ENCODE measurements around the gene B3GNT9. TPM values are rescaled to one million over a fixed set of nuclear protein-coding genes. Genes with fewer than 3 reads are reported as not detected.

Gene B3GNT9
- total RNA-seq, 4 donors from 2014 or later = 1.5 to 69.1 (median 5.5) TPM

DNA sequence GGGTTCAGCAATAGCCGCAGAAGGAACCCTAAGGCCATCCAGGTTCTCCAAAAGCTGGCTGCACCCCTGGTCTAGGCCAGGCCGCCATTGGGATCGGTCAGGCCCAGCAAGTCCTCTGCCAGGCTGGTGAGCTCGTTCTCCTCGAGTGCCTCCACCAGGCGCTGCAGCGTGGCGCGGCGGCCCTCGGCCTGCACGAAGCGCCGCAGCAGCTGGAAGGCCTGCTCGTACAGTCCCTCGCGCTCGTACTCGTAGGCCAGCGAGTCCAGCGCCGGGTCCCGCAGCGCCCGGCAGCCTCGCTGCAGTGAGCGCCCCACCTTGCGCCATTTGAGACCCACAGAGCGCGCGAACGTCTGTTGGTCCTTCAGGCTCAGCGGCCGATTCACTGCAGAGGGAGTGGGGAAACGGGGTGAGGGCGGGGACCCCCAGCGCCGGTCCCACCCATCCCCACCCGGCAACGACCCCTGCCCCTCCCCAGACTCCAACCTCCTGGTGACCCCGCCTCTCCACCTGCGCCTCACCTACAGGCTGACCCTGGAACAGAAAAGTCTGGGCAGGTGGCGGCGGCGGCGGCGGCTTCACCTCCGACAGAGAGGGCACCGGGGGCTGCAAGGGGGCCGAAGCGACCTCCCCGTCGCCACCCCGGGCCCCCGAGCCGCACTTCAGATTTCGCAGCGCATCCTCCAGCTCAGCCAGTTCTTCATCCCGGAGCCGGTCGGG lies 3.9 kb upstream of the B3GNT9 start:
- no peak overlapping the region for H3K27ac ChIP-seq
- TF ChIP-seq, protein P1, sequence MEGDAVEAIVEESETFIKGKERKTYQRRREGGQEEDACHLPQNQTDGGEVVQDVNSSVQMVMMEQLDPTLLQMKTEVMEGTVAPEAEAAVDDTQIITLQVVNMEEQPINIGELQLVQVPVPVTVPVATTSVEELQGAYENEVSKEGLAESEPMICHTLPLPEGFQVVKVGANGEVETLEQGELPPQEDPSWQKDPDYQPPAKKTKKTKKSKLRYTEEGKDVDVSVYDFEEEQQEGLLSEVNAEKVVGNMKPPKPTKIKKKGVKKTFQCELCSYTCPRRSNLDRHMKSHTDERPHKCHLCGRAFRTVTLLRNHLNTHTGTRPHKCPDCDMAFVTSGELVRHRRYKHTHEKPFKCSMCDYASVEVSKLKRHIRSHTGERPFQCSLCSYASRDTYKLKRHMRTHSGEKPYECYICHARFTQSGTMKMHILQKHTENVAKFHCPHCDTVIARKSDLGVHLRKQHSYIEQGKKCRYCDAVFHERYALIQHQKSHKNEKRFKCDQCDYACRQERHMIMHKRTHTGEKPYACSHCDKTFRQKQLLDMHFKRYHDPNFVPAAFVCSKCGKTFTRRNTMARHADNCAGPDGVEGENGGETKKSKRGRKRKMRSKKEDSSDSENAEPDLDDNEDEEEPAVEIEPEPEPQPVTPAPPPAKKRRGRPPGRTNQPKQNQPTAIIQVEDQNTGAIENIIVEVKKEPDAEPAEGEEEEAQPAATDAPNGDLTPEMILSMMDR (IDR thresholded peaks at IDR 0.05) = no peak
- TF ChIP-seq EP300 (IDR thresholded peaks at IDR 0.05; ENCODE audit: low read depth) = no peak
- TF ChIP-seq POLR2AphosphoS5 (IDR thresholded peaks at IDR 0.05) = no peak
- no peak for TF ChIP-seq POLR2A (IDR thresholded peaks at IDR 0.05)
- peaks cover 11 to 49% (median 45%) of the 10 kb centered on the region in 4 donors for H3K4me1 ChIP-seq
- 54% methylated on average over 42 of the region's 61 CpGs; no CpG with 5 or more reads in 1 of the 2 donors for WGBS, 2 donors (ENCODE audit: low coverage in 1 of 2)
- no peak for DNase-seq
- H3K36me3 ChIP-seq = no peaks in the 10 kb centered on the region
- peaks cover 13% of the 10 kb centered on the region for H3K27me3 ChIP-seq
- in situ Hi-C loops (cut with MboI; ENCODE audit: low pct_ligation_motif_present in 1 of 4, low pct_unique_long_range_greater_than_20kb in 1 of 4, low sequenced_read_pairs in 3 of 4) (loop anchor here in 3 of 4 donors (10.0 to 25.0 kb wide), 3 partner anchors 140 to 192 kb away; partner anchors contain the start of genes CES3 (in 1 of the 3) and CES4A (in 1 of the 3)), intact Hi-C loops (cut with DNase I; ENCODE audit: low total_unique reads) (no loop called here)
- H3K9me3 ChIP-seq = no peaks in the 10 kb centered on the region
- peak overlapping the region in 2 of 4 donors; percentile 12 to 30 for H3K4me3 ChIP-seq

DNA sequence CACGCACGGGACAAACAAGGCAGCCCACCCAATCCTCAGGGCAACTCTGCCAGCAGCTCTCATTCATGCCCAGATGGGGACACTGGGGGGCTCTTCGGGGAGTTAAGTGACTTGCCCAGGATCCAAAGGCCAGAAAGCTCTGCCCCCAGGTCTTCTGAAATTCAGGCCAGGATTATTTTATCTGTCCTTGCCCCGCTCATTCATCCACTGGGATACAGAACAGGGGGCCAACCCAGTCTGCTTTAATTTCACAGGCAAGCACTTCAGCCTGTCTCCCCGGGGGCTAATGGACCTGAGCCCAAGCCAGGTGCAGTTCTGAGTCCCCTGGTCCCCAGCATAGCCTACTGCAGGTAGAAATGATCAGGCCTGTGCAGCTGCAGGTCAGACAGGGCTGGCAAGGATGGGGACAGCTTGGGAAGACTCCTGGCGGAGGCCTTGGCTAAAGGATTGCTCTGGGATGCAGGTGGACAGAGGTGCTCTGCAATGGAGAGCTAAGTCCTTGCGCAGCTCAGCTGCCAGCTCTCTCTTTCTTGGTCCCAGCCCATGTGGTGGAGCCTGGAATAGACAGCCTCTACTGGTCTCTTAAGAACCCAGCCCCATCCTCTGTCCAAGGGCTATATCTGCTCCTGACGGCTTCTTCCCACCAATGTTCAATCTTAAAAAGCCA lies 766 bp upstream of the B3GNT9 start:
- TF ChIP-seq EP300 (IDR thresholded peaks at IDR 0.05; ENCODE audit: low read depth) = no peak
- TF ChIP-seq POLR2AphosphoS5 (IDR thresholded peaks at IDR 0.05) = no peak
- no peak for TF ChIP-seq POLR2A (IDR thresholded peaks at IDR 0.05)
- TF ChIP-seq, protein P1 (IDR thresholded peaks at IDR 0.05) = no peak
- peaks cover 16% of the 10 kb centered on the region for H3K27me3 ChIP-seq
- peak overlapping the region; percentile 80 to 92 (median 87) for H3K27ac ChIP-seq
- H3K36me3 ChIP-seq = peaks cover 0 to 7% (median 0%) of the 10 kb centered on the region in 4 donors
- peaks cover 11 to 34% (median 31%) of the 10 kb centered on the region in 4 donors for H3K4me1 ChIP-seq
- no peaks in the 10 kb centered on the region for H3K9me3 ChIP-seq
- in situ Hi-C loops (cut with MboI; ENCODE audit: low pct_ligation_motif_present in 1 of 4, low pct_unique_long_range_greater_than_20kb in 1 of 4, low sequenced_read_pairs in 3 of 4) = loop anchor here in 3 of 4 donors (10.0 to 25.0 kb wide), 3 partner anchors 137 to 189 kb away; partner anchors contain the start of genes CES3 (in 1 of the 3) and CES4A (in 1 of the 3)
- intact Hi-C loops (cut with DNase I; ENCODE audit: low total_unique reads) = no loop called here
- H3K4me3 ChIP-seq = peak overlapping the region in 1 of 4 donors; percentile 66
- no peak for DNase-seq
- 54% methylated on average over 8 of the region's 8 CpGs; no CpG with 5 or more reads in 1 of the 2 donors for WGBS, 2 donors (ENCODE audit: low coverage in 1 of 2)

DNA sequence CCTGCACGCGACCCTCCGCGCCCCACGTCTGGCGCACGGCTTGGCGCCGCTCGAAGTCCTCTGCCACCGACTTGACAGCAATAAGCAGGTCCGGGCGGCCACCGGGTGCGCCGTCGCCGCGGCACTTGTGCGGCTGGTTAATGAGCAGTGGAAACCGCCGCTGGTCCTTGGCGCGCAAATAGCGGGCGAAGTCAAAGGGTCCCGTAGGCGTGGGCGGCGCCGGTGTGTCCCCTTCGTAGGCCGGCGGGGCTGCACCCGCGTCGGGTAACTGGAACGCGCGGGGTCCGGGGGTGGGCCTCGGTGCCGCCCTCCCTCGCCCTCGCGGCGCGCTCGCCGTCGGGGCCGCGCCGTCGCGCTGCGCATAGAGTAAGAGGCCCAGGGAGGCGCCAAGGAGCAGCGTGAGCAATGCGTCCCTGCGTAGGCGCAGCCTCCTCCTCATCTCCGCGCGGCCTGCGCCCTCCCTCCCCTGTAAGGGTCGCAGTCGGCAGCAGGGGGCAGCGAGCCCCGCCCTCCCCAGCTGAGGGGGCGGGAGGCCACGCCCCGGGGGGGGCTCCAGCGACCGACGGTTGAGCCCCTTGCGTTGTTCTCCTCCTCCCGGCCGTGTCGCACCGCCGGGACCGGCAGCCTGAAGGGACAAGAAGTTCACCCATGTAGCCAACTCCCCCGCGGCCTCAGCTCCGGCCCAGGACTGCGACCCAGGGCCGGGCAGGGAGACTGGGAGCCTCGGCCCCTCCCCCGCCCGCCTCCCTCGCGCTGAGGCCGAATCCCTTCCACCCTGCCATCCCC lies 558 bp downstream of the B3GNT9 start:
- intact Hi-C loops (cut with DNase I; ENCODE audit: low total_unique reads) = no loop called here
- Histone ChIP-seq H3K4me3 (peak overlapping the region; percentile 30 to 66 (median 52)), H3K27ac (peak overlapping the region; percentile 80 to 92 (median 87)), H3K36me3 (peaks cover 0 to 14% (median 0%) of the 10 kb centered on the region in 4 donors), H3K9me3 (no peaks in the 10 kb centered on the region), H3K4me1 (peaks cover 11 to 22% (median 18%) of the 10 kb centered on the region in 4 donors), H3K27me3 (peaks cover 16% of the 10 kb centered on the region)
- 14% methylated on average over 36 of the region's 94 CpGs; no CpG with 5 or more reads in 1 of the 2 donors for WGBS, 2 donors (ENCODE audit: low coverage in 1 of 2)
- no peak for TF ChIP-seq POLR2A (IDR thresholded peaks at IDR 0.05)
- no peak for DNase-seq
- in situ Hi-C loops (cut with MboI; ENCODE audit: low pct_ligation_motif_present in 1 of 4, low pct_unique_long_range_greater_than_20kb in 1 of 4, low sequenced_read_pairs in 3 of 4) = loop anchor here in 3 of 4 donors (10.0 to 25.0 kb wide), 3 partner anchors 135 to 188 kb away; partner anchors contain the start of genes CES3 (in 1 of the 3) and CES4A (in 1 of the 3)

DNA sequence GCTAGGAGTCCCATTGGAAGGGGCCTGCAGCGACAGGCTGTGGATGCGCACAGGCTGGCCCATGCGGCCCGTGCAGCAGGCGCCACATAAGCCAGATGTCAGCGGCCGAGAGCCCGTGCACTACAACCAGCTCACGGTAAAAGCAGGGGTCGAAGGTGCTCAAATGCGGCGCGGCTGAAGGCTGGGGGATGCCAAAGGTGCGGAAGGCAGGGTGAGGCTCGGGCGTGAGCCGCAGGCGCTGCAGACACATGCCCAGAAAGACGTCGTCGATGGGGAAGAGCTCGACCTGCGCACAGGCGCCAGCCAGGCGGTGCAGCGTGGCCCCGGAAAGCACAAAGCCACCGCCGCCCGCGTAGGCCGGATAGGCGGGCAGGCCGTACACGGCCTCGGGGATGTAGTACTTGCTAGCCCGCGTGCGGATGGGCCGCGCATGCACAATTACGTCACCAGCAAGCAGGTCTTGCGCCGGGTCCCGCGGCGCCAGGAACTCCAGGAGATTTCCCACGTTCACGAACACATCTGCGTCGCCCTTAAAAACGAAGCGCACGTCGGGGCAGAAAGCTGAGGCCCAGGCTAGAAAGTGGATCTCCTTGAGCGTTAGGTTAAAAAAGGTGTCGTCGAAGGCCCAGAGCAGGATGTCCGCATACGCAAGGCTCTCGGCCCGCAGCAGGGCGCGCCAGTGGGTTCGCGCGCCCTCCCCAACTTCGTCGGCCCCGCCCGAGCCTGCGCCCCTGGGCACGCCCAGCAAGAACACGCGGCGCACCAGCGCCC lies 1.3 kb downstream of the B3GNT9 start:
- Histone ChIP-seq H3K36me3 (peaks cover 0 to 20% (median 0%) of the 10 kb centered on the region in 4 donors), H3K27ac (peak overlapping the region in 2 of 4 donors; percentile 86 to 88)

More for the DNA sequence above, 1.3 kb downstream of the B3GNT9 start:
- in situ Hi-C loops (cut with MboI; ENCODE audit: low pct_ligation_motif_present in 1 of 4, low pct_unique_long_range_greater_than_20kb in 1 of 4, low sequenced_read_pairs in 3 of 4) = loop anchor here in 3 of 4 donors (10.0 to 25.0 kb wide), 3 partner anchors 135 to 187 kb away; partner anchors contain the start of genes CES3 (in 1 of the 3) and CES4A (in 1 of the 3)
- TF ChIP-seq POLR2AphosphoS5 (IDR thresholded peaks at IDR 0.05) (no peak), POLR2A (IDR thresholded peaks at IDR 0.05) (no peak), EP300 (IDR thresholded peaks at IDR 0.05; ENCODE audit: low read depth) (no peak)
- TF ChIP-seq, protein P1 (IDR thresholded peaks at IDR 0.05) = no peak
- Histone ChIP-seq H3K9me3 (no peaks in the 10 kb centered on the region), H3K4me1 (peaks cover 7 to 15% (median 12%) of the 10 kb centered on the region in 4 donors), H3K27me3 (peaks cover 16% of the 10 kb centered on the region), H3K4me3 (peak overlapping the region in 1 of 4 donors; percentile 55)
- intact Hi-C loops (cut with DNase I; ENCODE audit: low total_unique reads) = no loop called here
- DNase-seq = no peak
- 84% methylated on average over 70 of the region's 77 CpGs; no CpG with 5 or more reads in 1 of the 2 donors for WGBS, 2 donors (ENCODE audit: low coverage in 1 of 2)

Data from transverse colon (tissue), 4 donors.